Smooth muscle cell (in vitro differentiated cells): Measurements from ENCODE around the gene NAA16. TPM values are rescaled to one million over a fixed set of nuclear protein-coding genes. Genes with fewer than 3 reads are reported as not detected.

ENCODE experiments used
- DNase-seq: peaks from one replicate; lab custom pipeline; 2025; ENCODE audit not compliant: unreplicated experiment; lab: John Stamatoyannopoulos, UW
- H2AFZ ChIP-seq: fragments of 200-600 bp; sonication (generic); 2 replicates; pipeline ENCODE4 v1.6.0; 2016; ENCODE audit warnings: antibody characterized with exemption, low read depth, mild to moderate bottlenecking
- H3F3A ChIP-seq: fragments of 200-600 bp; sonication (generic); 2 replicates; pipeline ENCODE4 v1.6.0; 2017; ENCODE audit warnings: antibody characterized with exemption, low read depth
- H3K27ac ChIP-seq: fragments of 200-600 bp; sonication (generic); 2 replicates; pipeline ENCODE4 v1.5.1; 2016; ENCODE audit warnings: low read depth, mild to moderate bottlenecking
- H3K27me3 ChIP-seq: fragments of 200-600 bp; sonication (generic); 2 replicates; pipeline ENCODE4 v1.6.1; 2016; ENCODE audit warnings: low read depth, mild to moderate bottlenecking
- H3K36me3 ChIP-seq: fragments of 200-600 bp; sonication (generic); 2 replicates; pipeline ENCODE4 v1.5.1; 2016; ENCODE audit warnings: low read depth
- H3K4me1 ChIP-seq: fragments of 200-600 bp; sonication (generic); 2 replicates; pipeline ENCODE4 v1.5.1; 2016; ENCODE audit warnings: low read depth
- H3K4me2 ChIP-seq: fragments of 200-600 bp; sonication (generic); 2 replicates; pipeline ENCODE4 v1.6.0; 2016; ENCODE audit warnings: mild to moderate bottlenecking
- H3K4me3 ChIP-seq: fragments of 200-600 bp; sonication (generic); 2 replicates; pipeline ENCODE4 v1.5.1; 2016; ENCODE audit warnings: mild to moderate bottlenecking
- H3K79me2 ChIP-seq: fragments of 200-600 bp; sonication (generic); 2 replicates; pipeline ENCODE4 v1.6.0; 2016; ENCODE audit warnings: low read depth, mild to moderate bottlenecking
- H3K9ac ChIP-seq: fragments of 200-600 bp; sonication (generic); 2 replicates; pipeline ENCODE4 v1.6.0; 2016; ENCODE audit warnings: low read depth
- H3K9me3 ChIP-seq: fragments of 200-600 bp; sonication (generic); replicated peaks from 2 replicates; pipeline ENCODE4 v1.5.1; 2016; ENCODE audit warnings: low read depth
- H4K20me1 ChIP-seq: fragments of 200-600 bp; sonication (generic); 2 replicates; pipeline ENCODE4 v1.6.0; 2016; ENCODE audit warnings: low read depth
- CTCF ChIP-seq: fragments of 200-600 bp; sonication (generic); IDR thresholded peaks from 2 replicates; pipeline ENCODE4 v1.5.1; 2017; ENCODE audit warnings: borderline replicate concordance, mild to moderate bottlenecking, antibody characterized with exemption; ENCODE audit not compliant: insufficient read depth, poor library complexity, severe bottlenecking
- WGBS: methylation state at CpG from one replicate; pipeline ENCODE4 v1.1.7; 2016; ENCODE audit warnings: low lambda C conversion rate; 5-methylcytosine and 5-hydroxymethylcytosine counted together
- polyA plus RNA-seq: library from polyadenylated mRNA; unstranded; fragments of >200 nt; fragmentation: Nextera tagmentation; extraction: Ambion mirVana; gene quantifications from 2 replicates; pipeline ENCODE4 v1.2.1, GENCODE V29; 2016
- total RNA-seq: library from RNA; depleted of rRNA; stranded (reverse); fragments of >200 nt; gene quantifications from 2 replicates; pipeline ENCODE4 v1.2.3, GENCODE V29; 2014

NAA16 gene
- total and polyA plus RNA-seq, 2 experiments from 2014 or later = 6.9 to 21.8 TPM

DNA sequence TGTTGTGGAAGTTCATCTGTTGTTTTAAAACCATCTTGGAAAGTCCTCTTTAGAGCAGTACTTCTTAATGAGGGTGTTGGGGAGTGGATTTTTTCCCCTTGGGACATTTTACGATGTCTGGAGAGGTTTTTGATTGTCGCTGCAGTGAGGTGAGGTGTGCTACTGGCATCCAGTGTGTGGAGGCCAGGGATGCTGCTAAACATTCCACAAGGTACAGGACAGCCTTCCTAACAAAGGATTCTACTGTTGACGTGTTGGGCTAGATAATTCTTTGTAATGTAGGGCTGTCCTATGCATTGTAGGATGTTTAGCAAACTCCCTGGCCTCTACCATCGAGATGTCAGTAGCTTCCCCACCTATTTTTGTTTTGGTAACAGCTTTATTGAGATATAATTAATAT, 33.3 kb downstream of the NAA16 start:
- Histone ChIP-seq H3K27me3 (no peaks in the 10 kb centered on the region), H3K9ac (no peak overlapping the region), H3K4me1 (no peaks in the 10 kb centered on the region), H3K4me3 (no peak overlapping the region), H3K79me2 (no peaks in the 10 kb centered on the region), H3K9me3 (no peaks in the 10 kb centered on the region), H3F3A (no peaks in the 10 kb centered on the region), H3K27ac (peak overlapping the region; percentile 68), H4K20me1 (no peaks in the 10 kb centered on the region), H3K4me2 (no peak overlapping the region), H3K36me3 (peaks cover 10% of the 10 kb centered on the region), H2AFZ (no peak overlapping the region)
- TF ChIP-seq CTCF = no peak
- WGBS = 70% methylated on average over 4 of the region's 4 CpGs
- DNase-seq = no peak

DNA sequence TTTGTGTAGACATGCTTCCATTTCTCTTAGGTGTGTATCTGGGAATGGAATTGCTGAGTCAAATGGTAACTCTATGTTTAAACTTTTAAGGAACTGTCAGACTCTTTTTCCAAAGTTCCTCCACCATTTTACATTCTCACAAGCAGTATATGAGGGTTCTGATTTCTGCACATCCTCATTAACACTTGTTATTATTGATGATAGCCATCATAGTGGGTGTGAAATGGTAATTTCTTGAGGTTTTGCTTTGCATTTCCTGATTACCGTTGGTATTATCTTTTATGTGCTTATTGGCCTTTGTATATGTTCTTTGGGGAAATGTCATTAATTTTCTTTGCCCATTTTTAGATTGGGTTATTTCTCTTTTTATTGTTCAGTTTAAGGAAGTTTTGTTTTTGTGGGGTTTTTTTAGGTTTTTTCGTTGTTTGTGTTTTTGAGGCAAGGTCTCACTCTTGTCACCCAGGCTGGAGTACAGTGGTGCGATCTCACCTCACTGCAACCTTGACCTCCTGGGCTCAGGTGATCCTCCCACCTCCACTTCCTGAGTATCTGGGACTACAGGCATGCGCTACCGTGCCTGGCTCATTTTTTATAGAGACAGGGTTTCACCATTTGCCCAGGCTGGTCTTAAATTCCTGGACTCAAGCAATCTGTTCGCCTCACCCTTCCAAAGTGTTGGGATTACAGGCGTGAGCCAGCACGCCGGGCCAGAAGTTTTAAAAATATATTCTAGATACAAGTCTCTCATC, 34.3 kb downstream of the NAA16 start:
- H3K27ac ChIP-seq = peak overlapping the region; percentile 53
- no peaks in the 10 kb centered on the region for H3K27me3 ChIP-seq
- no peaks in the 10 kb centered on the region for H3F3A ChIP-seq
- no peaks in the 10 kb centered on the region for H4K20me1 ChIP-seq
- no peaks in the 10 kb centered on the region for H3K79me2 ChIP-seq
- DNase-seq = no peak
- no peak overlapping the region for H3K4me3 ChIP-seq
- H3K4me1 ChIP-seq = no peaks in the 10 kb centered on the region
- H2AFZ ChIP-seq = no peak overlapping the region
- H3K4me2 ChIP-seq = no peak overlapping the region
- no peak for TF ChIP-seq CTCF
- no peak overlapping the region for H3K9ac ChIP-seq
- no peaks in the 10 kb centered on the region for H3K9me3 ChIP-seq
- 90% methylated on average over 9 of the region's 9 CpGs for WGBS
- H3K36me3 ChIP-seq = peaks cover 10% of the 10 kb centered on the region

DNA sequence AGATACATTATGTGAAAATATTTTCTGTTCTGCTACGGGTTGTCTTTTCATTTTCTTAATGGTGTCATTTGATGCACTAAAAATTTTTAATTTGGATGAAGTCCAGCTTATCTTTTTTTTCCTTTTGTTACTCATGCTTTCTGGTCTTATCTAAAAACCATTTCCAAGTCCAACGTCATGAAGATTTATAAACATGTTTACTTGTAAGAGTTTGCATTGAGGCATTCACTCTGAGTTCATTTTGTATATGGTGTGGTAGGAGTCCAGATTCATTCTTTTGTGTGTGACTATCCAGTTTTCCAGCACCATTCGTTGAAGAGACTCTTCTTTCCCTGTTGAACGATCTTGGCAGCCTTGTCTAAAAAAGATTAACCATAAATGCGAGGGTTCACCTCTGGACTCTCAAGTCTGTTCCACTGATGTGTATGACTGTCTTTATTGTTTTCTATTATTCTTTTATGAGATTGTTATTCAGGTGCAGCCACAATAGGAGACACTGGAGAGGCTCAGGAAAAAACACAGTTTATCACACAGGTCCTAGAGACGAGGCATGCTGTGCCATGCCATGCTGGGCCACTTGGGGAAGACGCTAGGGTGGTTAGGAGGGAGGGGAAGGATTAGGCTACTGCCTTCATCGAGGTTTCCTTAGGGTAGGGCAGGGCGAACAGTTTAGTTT, 35.0 kb downstream of the NAA16 start:
- Histone ChIP-seq H3K9ac (no peak overlapping the region), H3K4me2 (no peak overlapping the region), H3K36me3 (peaks cover 10% of the 10 kb centered on the region), H3K79me2 (no peaks in the 10 kb centered on the region), H2AFZ (no peak overlapping the region), H3K9me3 (no peaks in the 10 kb centered on the region), H4K20me1 (no peaks in the 10 kb centered on the region), H3F3A (no peaks in the 10 kb centered on the region), H3K4me3 (no peak overlapping the region), H3K27ac (no peak overlapping the region), H3K4me1 (no peaks in the 10 kb centered on the region), H3K27me3 (no peaks in the 10 kb centered on the region)
- WGBS = 86% methylated on average over 9 of the region's 9 CpGs
- DNase-seq = no peak
- no peak for TF ChIP-seq CTCF
